SK-N-SH (cell line): ENCODE results near the gene ATG3. TPM values are rescaled to one million over a fixed set of nuclear protein-coding genes. Genes with fewer than 3 reads are reported as not detected.

Experiments used
- CTCF ChIA-PET: fragments of 300-600, 350-600 bp; formaldehyde crosslinking; extraction: SDS; loops from one replicate; lab custom pipeline; 2021; lab: Yijun Ruan, JAX
- POLR2A ChIA-PET: fragments of 350-600 bp; sonication (Branson Sonifier 250); formaldehyde crosslinking; extraction: SDS; loops from one replicate; lab custom pipeline; 2020; ENCODE audit warnings: antibody characterized with exemption, inconsistent platforms; lab: Yijun Ruan, JAX
- DNase-seq: peaks from one replicate; pipeline ENCODE4 v3.0.0; 2012
- H2AFZ ChIP-seq: fragments of 200-600 bp; sonication (generic); 2 replicates; pipeline ENCODE4 v1.8.1; 2016; ENCODE audit warnings: antibody characterized with exemption, mild to moderate bottlenecking, low read depth
- H3F3A ChIP-seq: fragments of 200-600 bp; sonication (generic); replicated peaks from 2 replicates; pipeline ENCODE3; 2016; ENCODE audit warnings: antibody characterized with exemption, mild to moderate bottlenecking; ENCODE audit not compliant: insufficient read depth
- H3K27ac ChIP-seq, 2 experiments: fragments of 200-500 bp in 1 of 2; fragments of 200-600 bp in 1 of 2; sonication (Bioruptor generic) in 1 of 2; sonication (generic), shearing (Covaris generic) in 1 of 2; 2 replicates each; pipeline versions ENCODE4 v1.5.1 to v1.6.1; 2014 to 2016; ENCODE audit warnings: low read depth in 2 of 2, inconsistent platforms in 1 of 2, low read length in 1 of 2, mild to moderate bottlenecking in 1 of 2, mixed read lengths in 1 of 2
- H3K27me3 ChIP-seq: fragments of 200-600 bp; sonication (generic), shearing (Covaris generic); 2 replicates; pipeline ENCODE4 v1.6.1; 2016; ENCODE audit warnings: mixed run types; ENCODE audit not compliant: insufficient read depth
- H3K36me3 ChIP-seq, 2 experiments: fragments of 200-500 bp in 1 of 2; fragments of 200-600 bp in 1 of 2; sonication (Bioruptor generic) in 1 of 2; sonication (generic) in 1 of 2; replicated peaks in 1 of 2; 2 replicates each; pipeline versions ENCODE3 to v1.5.1; 2014 to 2016; ENCODE audit warnings: low read length in 1 of 2, mild to moderate bottlenecking in 1 of 2; ENCODE audit not compliant: insufficient read depth in 2 of 2, control insufficient read depth in 1 of 2
- H3K4me1 ChIP-seq, 2 experiments: fragments of 200-500 bp in 1 of 2; fragments of 200-600 bp in 1 of 2; sonication (Bioruptor generic) in 1 of 2; sonication (generic), shearing (Covaris generic) in 1 of 2; 2 replicates each; pipeline versions ENCODE4 v1.5.1 to v1.6.1; 2014 to 2016; ENCODE audit warnings: low read depth in 1 of 2, low read length in 1 of 2, mixed run types in 1 of 2; ENCODE audit not compliant: insufficient read depth in 2 of 2, control insufficient read depth in 1 of 2
- H3K4me2 ChIP-seq: fragments of 200-600 bp; sonication (generic), shearing (Covaris generic); 2 replicates; pipeline ENCODE4 v1.6.1; 2017; ENCODE audit warnings: mixed run types
- H3K4me3 ChIP-seq, 2 experiments: fragments of 200-500 bp in 1 of 2; fragments of 200-600 bp in 1 of 2; sonication (Bioruptor generic) in 1 of 2; sonication (generic), shearing (Covaris generic) in 1 of 2; 2 replicates each; pipeline versions ENCODE4 v1.5.1 to v1.8.1; 2014 to 2016; ENCODE audit warnings: low read depth in 2 of 2, inconsistent platforms in 1 of 2, low read length in 1 of 2, mild to moderate bottlenecking in 1 of 2, mixed read lengths in 1 of 2, moderate library complexity in 1 of 2
- H3K79me2 ChIP-seq: fragments of 200-600 bp; sonication (generic); 2 replicates; pipeline ENCODE4 v1.8.1; 2017; ENCODE audit warnings: mild to moderate bottlenecking; ENCODE audit not compliant: insufficient read depth
- H3K9ac ChIP-seq: fragments of 200-600 bp; sonication (generic); 2 replicates; pipeline ENCODE4 v1.6.1; 2017; ENCODE audit warnings: mixed run types
- H3K9me2 ChIP-seq: fragments of 200-600 bp; sonication (generic); 2 replicates; pipeline ENCODE4 v1.6.1; 2017; ENCODE audit warnings: mixed run types
- H3K9me3 ChIP-seq: fragments of 200-600 bp; sonication (generic); 2 replicates; pipeline ENCODE4 v1.6.1; 2017; ENCODE audit warnings: mixed run types, mild to moderate bottlenecking, moderate library complexity
- H4K20me1 ChIP-seq: fragments of 200-600 bp; sonication (generic); 2 replicates; pipeline ENCODE4 v1.6.1; 2017; ENCODE audit warnings: mild to moderate bottlenecking, mixed run types; ENCODE audit not compliant: insufficient read depth
- FOSL2 ChIP-seq: IDR thresholded peaks from 2 replicates; pipeline ENCODE4 v1.4.0; 2012; ENCODE audit warnings: low read depth, mild to moderate bottlenecking, moderate library complexity, borderline replicate concordance
- GABPA ChIP-seq: IDR thresholded peaks from 2 replicates; pipeline ENCODE4 v1.4.0; 2012; ENCODE audit warnings: low read depth, mild to moderate bottlenecking
- GATA2 ChIP-seq: sonication (generic); formaldehyde crosslinking; IDR thresholded peaks from 2 replicates; pipeline ENCODE4 v1.5.0; 2020; ENCODE audit warnings: mild to moderate bottlenecking, missing genetic modification reagents
- MAX ChIP-seq: IDR thresholded peaks from 2 replicates; pipeline ENCODE4 v1.4.0; 2012; ENCODE audit warnings: low read depth
- MEF2A ChIP-seq: IDR thresholded peaks from 2 replicates; pipeline ENCODE4 v1.4.0; 2012; ENCODE audit warnings: low read depth, borderline replicate concordance
- MXI1 ChIP-seq: IDR thresholded peaks from 2 replicates; pipeline ENCODE4 v1.6.1; 2012; ENCODE audit warnings: mild to moderate bottlenecking, low read depth, low read length, improper control_type of control experiment
- NFIC ChIP-seq: IDR thresholded peaks from 2 replicates; pipeline ENCODE4 v1.4.0; 2012; ENCODE audit warnings: borderline replicate concordance
- POLR2AphosphoS5 ChIP-seq: IDR thresholded peaks from 2 replicates; pipeline ENCODE4 v1.6.1; 2012; ENCODE audit warnings: low read depth, low read length
- RCOR1 ChIP-seq: fragments of 150-350 bp; IDR thresholded peaks from 2 replicates; pipeline ENCODE4 v1.6.1; 2017; ENCODE audit warnings: antibody characterized with exemption, low read length
- SIN3A ChIP-seq: IDR thresholded peaks from 2 replicates; pipeline ENCODE4 v1.6.1; 2012; ENCODE audit warnings: low read depth, mild to moderate bottlenecking, low read length, moderate library complexity, borderline replicate concordance
- WGBS: methylation state at CpG from one replicate; pipeline ENCODE4 v1.1.6; 2017; ENCODE audit warnings: low lambda C conversion rate; 5-methylcytosine and 5-hydroxymethylcytosine counted together
- polyA plus RNA-seq, 3 experiments: library from polyadenylated mRNA; depleted of rRNA; stranded (reverse); fragments of >200 nt; gene quantifications; 2 replicates each; pipeline ENCODE4 v1.2.3, GENCODE V29; 2012

ATG3 gene
- polyA plus RNA-seq, 1 of the 3 experiments (the other 2 are of a cell fraction): 38.8 TPM

- CTCF ChIA-PET: interaction anchor here (0.7 to 2.0 kb wide), 6 partner anchors 8 to 593 kb away, joined by 3 to 11 read pairs (median 4); partner anchors contain the start of gene SLC9C1
- Histone ChIP-seq H2AFZ (peak overlapping the region; percentile 89), H3K36me3 (peaks cover 10 to 11% of the 10 kb centered on the region in 2 experiments), H3K4me2 (peak overlapping the region; percentile 84), H3K4me1 (peaks cover 10 to 14% of the 10 kb centered on the region in 2 experiments; a peak in 2 of 4 replicates), H3F3A (peaks cover 29% of the 10 kb centered on the region), H3K9ac (peak overlapping the region; percentile 93), H3K27me3 (no peaks in the 10 kb centered on the region), H3K79me2 (peaks cover 59% of the 10 kb centered on the region), H3K9me2 (no peaks in the 10 kb centered on the region), H3K4me3 (peak overlapping the region; percentile 79 to 98), H3K27ac (peak overlapping the region; percentile 98 to 99), H3K9me3 (no peaks in the 10 kb centered on the region), H4K20me1 (no peaks in the 10 kb centered on the region)
- 1% methylated on average over 19 of the region's 29 CpGs for WGBS
- POLR2A ChIA-PET: interaction anchor here (1.3 to 1.8 kb wide), 2 partner anchors 228 to 458 kb away, joined by 6 to 19 read pairs; partner anchors contain the start of gene CD200
- TF ChIP-seq GABPA (0 out of 2 replicates have a peak, but pooled peaks have one; percentile 9), MXI1 (peak; percentile 63; the same call in 1 of the 2 replicates), GATA2 (CRISPR knock-in tag) (no peak), SIN3A (no peak; the same call in 1 of the 2 replicates), MEF2A (no peak), NFIC (no peak), POLR2AphosphoS5 (0 out of 2 replicates have a peak, but pooled peaks have one; percentile 38), MAX (peak; percentile 60; the same call in 1 of the 2 replicates)
- DNase-seq: peak; percentile 65
These were observed 860 bp downstream of the ATG3 start for GRCh38 chr3:112560721-112561483.

DNA sequence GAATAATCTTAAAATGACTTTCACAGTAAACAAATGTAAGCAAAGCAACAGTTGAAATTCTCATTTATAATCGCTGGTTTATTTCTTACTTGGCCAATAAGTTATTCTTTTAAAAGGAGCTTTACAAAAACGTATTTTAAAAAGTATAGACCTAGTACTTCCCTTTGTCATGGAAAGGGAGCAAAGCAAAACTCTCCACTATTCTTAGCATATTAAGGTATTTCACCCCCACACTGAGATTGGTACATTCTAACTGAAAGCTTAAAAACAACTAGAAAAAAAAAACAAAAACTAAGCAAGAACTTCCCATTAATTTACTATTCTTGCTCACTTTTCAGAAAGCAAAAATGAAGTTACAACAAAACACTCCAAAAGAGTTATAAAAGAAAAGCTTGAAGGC, 1.5 kb downstream of the ATG3 start:
- peaks cover 10 to 14% of the 10 kb centered on the region in 2 experiments; a peak in 2 of 4 replicates for H3K4me1 ChIP-seq
- H3K36me3 ChIP-seq: peaks cover 8 to 12% of the 10 kb centered on the region in 2 experiments
- peak overlapping the region; percentile 89 for H2AFZ ChIP-seq
- H3K27ac ChIP-seq: peak overlapping the region in 1 of 2 experiments; percentile 98; a peak in 2 of 4 replicates
- no peaks in the 10 kb centered on the region for H3K9me2 ChIP-seq
- ChIA-PET CTCF (interaction anchor here (0.7 to 2.0 kb wide), 3 partner anchors 12 to 273 kb away, joined by 3 to 11 read pairs (median 4); partner anchors contain the start of gene SLC9C1), POLR2A (no interaction called here)
- no peaks in the 10 kb centered on the region for H3K9me3 ChIP-seq
- TF ChIP-seq FOSL2: no peak
- no peak for TF ChIP-seq RCOR1
- peak overlapping the region; percentile 84 for H3K4me2 ChIP-seq
- H3K4me3 ChIP-seq: peak overlapping the region; percentile 79 to 98
- peaks cover 29% of the 10 kb centered on the region for H3F3A ChIP-seq
- 40% methylated on average over 2 of the region's 2 CpGs for WGBS
- H3K27me3 ChIP-seq: no peaks in the 10 kb centered on the region
- no peaks in the 10 kb centered on the region for H4K20me1 ChIP-seq
- H3K9ac ChIP-seq: peak overlapping the region; percentile 93
- no peak for DNase-seq
- H3K79me2 ChIP-seq: peaks cover 65% of the 10 kb centered on the region
